IPS DF 6.9 (cell line): ENCODE measurements around the gene LRP1-AS.

ENCODE experiments used
- DNase-seq: peaks from one replicate; pipeline ENCODE4 v3.0.0-alpha.2; 2013; ENCODE audit warnings: low read depth, low spot score
- H3K27ac ChIP-seq: one replicate; pipeline ENCODE4 v1.5.1; 2013; ENCODE audit warnings: low read length, control low read depth
- H3K27me3 ChIP-seq: 2 replicates; pipeline ENCODE4 v1.6.1; 2013; ENCODE audit warnings: mild to moderate bottlenecking, low read length; ENCODE audit not compliant: control insufficient read depth, insufficient read depth
- H3K36me3 ChIP-seq: 2 replicates; pipeline ENCODE4 v1.6.1; 2013; ENCODE audit warnings: low read length; ENCODE audit not compliant: control insufficient read depth, insufficient read depth
- H3K4me1 ChIP-seq: 2 replicates; pipeline ENCODE4 v1.6.1; 2013; ENCODE audit warnings: low read length; ENCODE audit not compliant: control insufficient read depth, insufficient read depth
- H3K4me3 ChIP-seq: 2 replicates; pipeline ENCODE4 v1.5.1; 2013; ENCODE audit warnings: mild to moderate bottlenecking, low read length
- H3K9me3 ChIP-seq: 2 replicates; pipeline ENCODE4 v1.6.1; 2013; ENCODE audit warnings: low read length, inconsistent platforms; ENCODE audit not compliant: control insufficient read depth, insufficient read depth
- WGBS: extraction: QIAGEN DNeasy Blood & Tissue Kit; methylation state at CpG from one replicate; pipeline ENCODE4 v1.1.7; 2013; ENCODE audit warnings: mixed read lengths, missing lambda C conversion rate; ENCODE audit not compliant: insufficient read length, insufficient coverage; 5-methylcytosine and 5-hydroxymethylcytosine counted together

The LRP1-AS gene

DNA sequence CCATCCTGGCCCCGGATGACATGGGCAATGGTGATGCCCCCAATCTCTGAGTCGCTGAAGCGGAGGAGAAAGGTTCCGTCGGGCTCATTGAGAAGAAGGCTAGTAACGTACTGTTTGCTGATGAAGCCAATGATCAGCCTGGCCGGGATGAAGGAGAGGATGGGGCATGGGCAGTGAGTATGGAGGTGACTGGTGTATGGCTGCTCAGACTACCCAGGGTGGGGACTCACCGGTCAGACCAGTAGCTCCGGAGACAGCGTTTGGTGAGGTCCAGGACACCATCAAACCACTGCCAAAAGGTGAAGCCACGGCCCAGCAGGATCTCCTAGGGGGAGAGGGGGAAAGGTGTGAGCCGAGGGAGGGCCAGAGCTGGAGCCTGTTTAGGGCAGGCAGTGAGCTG lies 47.7 kb downstream of the LRP1-AS start:
- Histone ChIP-seq H3K4me1 (no peaks in the 10 kb centered on the region), H3K27ac (no peak overlapping the region), H3K9me3 (no peaks in the 10 kb centered on the region), H3K27me3 (no peaks in the 10 kb centered on the region), H3K36me3 (0 out of 2 replicates have a peak, but pooled peaks cover 3% of the 10 kb centered on the region), H3K4me3 (no peak overlapping the region)
- no CpG with 5 or more reads among the region's 12 CpGs for WGBS
- no peak for DNase-seq

DNA sequence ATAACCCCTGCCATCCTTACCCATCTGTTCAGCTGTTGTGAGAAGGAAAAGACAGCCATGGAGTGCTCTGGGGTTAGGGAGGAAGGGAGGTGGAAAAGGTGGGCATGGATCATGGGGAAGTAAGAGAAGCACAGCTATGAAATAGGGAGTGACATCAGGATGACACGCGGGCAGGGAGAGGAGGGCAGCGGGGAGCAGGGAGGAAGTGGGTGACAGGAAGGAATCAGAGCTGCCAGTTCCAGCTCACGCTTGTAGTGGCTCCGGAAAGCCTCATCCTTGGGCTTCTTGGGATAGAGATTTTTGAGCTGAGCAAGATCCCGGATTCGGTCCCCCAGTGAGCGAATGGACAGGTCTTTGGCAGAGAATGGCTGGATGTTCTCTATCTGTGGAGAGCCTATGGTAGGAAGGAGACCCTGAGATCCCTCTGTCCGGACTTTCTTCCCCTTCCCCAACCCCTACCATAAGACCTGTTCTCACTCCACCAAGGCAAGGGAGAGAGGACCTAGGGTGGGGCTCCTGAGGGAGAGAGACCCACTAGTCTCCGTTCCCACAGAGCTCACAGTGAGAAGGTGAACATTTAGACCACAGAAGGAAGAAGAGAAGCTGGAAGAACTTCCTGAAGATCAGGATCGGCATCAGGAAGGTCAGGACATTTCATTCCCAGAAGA lies 48.2 kb downstream of the LRP1-AS start:
- no peak for DNase-seq
- H3K36me3 ChIP-seq, result peaks cover 7% of the 10 kb centered on the region; the same call in 1 of the 2 replicates
- H3K9me3 ChIP-seq, result no peaks in the 10 kb centered on the region
- H3K4me3 ChIP-seq, result no peak overlapping the region
- WGBS, result no CpG with 5 or more reads among the region's 11 CpGs
- no peaks in the 10 kb centered on the region for H3K27me3 ChIP-seq
- peaks cover 5% of the 10 kb centered on the region; the same call in 1 of the 2 replicates for H3K4me1 ChIP-seq
- H3K27ac ChIP-seq, result no peak overlapping the region

DNA sequence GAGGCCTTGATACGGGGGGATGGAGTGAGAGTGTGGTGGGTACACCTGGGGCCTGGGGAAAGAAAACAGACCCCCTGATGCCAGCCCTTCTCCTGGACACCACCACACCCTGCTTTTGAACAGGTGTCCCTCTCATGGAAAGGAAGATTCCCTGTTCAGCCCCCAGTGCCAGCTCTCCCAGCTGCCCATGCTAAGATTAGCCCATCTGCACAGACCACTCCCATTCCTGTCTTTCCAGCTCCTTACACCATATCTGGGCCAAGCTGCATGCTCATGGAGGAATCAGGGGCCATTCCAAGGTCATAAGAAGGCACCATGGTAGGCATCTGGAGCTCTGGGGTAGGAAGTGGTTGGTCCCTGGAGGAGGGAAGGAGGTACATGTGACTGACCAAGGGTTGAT lies 48.9 kb downstream of the LRP1-AS start:
- H3K9me3 ChIP-seq, result no peaks in the 10 kb centered on the region
- no peak overlapping the region for H3K4me3 ChIP-seq
- peaks cover 7% of the 10 kb centered on the region; the same call in 1 of the 2 replicates for H3K36me3 ChIP-seq
- H3K27me3 ChIP-seq, result no peaks in the 10 kb centered on the region
- no peak overlapping the region for H3K27ac ChIP-seq
- H3K4me1 ChIP-seq, result peaks cover 6% of the 10 kb centered on the region
- WGBS, result no CpG with 5 or more reads among the region's 1 CpG
- no peak for DNase-seq

DNA sequence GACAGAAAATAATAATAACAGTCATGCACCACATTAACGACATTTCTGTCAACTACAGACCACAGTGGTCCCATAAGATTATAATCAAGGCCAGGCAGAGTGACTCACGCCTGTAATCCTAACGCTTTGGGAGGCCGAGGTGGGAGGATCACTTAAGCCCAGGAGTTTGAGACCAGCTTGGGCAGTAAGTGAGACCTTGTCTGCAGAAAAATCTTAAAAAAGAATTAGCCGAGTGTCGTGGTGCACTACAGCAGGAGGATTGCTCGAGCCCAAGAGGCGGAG lies 49.9 kb downstream of the LRP1-AS start:
- H3K4me1 ChIP-seq, result peaks cover 8% of the 10 kb centered on the region
- H3K4me3 ChIP-seq, result no peak overlapping the region
- H3K9me3 ChIP-seq, result no peaks in the 10 kb centered on the region
- no peak overlapping the region for H3K27ac ChIP-seq
- no CpG with 5 or more reads among the region's 8 CpGs for WGBS
- H3K27me3 ChIP-seq, result no peaks in the 10 kb centered on the region
- peaks cover 9% of the 10 kb centered on the region; the same call in 1 of the 2 replicates for H3K36me3 ChIP-seq
- no peak for DNase-seq

DNA sequence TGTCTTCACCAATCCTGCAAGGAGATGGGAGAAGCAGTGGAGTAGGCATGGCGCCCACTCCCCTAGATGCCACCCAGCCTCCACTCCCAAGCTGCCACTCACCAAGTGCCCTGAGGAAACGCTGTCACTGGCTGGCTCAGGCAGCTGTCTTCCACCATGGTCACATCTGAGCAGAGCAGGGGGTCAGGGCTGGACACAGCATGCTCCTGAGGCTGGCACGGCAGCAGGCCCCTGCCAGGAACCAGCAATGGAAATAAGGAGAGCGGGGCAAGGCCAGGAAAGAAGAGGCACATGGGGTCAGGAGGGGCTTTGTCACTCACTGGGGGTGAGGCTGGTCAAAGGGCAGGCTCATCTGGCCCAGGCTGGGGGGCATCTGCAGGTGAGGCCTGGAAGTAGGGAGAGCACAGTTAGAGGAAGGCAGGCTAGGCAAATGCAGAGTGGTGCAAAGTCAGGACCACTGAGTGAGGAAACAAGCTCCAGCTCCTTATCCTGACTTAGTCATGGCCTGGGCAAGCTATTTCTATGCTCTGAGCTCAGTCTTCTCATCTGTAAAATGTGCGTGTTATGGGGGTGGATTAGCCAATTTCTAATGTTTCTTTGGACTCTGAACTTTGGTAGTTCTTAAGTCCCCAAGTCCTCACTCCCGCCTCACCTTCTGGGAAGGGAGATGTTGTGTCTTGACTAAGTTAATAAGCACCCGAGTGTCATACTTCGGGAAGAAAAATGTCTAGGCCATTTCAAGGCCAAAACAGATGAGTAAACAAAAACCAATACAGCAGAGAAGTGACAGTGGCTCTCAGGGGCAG lies 50.5 kb downstream of the LRP1-AS start:
- Histone ChIP-seq H3K27me3 (no peaks in the 10 kb centered on the region), H3K36me3 (peaks cover 11% of the 10 kb centered on the region; the same call in 1 of the 2 replicates), H3K27ac (no peak overlapping the region), H3K4me1 (peaks cover 8% of the 10 kb centered on the region), H3K4me3 (no peak overlapping the region), H3K9me3 (no peaks in the 10 kb centered on the region)
- WGBS, result no CpG with 5 or more reads among the region's 8 CpGs
- no peak for DNase-seq

DNA sequence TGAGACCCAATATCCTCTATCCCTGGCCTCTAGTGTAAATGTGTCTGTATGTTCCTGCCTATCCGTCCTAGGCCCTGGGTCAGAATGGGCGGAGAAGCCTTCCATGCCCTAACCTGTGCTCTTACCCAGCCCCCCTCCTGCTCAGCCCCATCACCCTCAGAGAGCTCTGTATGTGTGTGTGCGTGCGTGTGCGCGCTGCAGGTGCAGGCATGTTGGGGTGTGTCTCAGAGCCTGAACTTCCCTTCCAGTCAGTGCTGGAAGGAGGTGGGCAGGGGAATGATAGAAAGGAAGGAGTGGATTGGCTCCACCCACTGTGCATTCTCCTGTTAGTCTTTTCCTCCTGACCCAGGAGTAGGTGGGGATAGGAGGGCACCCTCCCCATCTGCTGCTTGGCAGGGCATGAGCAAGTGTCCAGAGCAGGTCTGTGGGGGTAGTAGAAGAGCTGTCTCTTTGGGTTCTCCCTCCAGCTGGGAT lies 51.3 kb downstream of the LRP1-AS start:
- no peak overlapping the region for H3K4me3 ChIP-seq
- no peaks in the 10 kb centered on the region for H3K9me3 ChIP-seq
- H3K4me1 ChIP-seq, result peaks cover 8% of the 10 kb centered on the region
- DNase-seq, result no peak
- no CpG with 5 or more reads among the region's 6 CpGs for WGBS
- H3K36me3 ChIP-seq, result peaks cover 11% of the 10 kb centered on the region; the same call in 1 of the 2 replicates
- no peak overlapping the region for H3K27ac ChIP-seq
- H3K27me3 ChIP-seq, result no peaks in the 10 kb centered on the region

DNA sequence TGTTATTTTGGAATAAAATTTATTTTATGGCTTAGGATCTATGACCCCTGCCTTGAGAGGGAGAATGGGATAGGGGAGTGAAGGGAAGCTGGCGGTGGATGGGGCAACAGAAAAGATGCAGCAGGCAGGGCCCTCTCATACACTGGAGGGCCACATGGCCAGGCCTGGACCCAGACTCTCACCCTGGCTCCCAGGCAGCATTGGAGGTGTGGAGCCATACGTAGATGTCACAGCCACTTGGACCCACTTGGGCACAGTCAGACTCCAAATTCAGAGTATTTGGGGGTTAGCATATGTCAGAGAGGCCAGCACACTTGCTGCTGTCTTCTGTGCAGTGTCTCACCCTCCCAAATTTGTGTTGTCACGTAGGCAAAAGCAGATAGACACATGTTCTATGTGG lies 52.0 kb downstream of the LRP1-AS start:
- Histone ChIP-seq H3K27me3 (no peaks in the 10 kb centered on the region), H3K4me1 (peaks cover 8% of the 10 kb centered on the region), H3K4me3 (no peak overlapping the region), H3K9me3 (no peaks in the 10 kb centered on the region), H3K27ac (no peak overlapping the region), H3K36me3 (peaks cover 11% of the 10 kb centered on the region; the same call in 1 of the 2 replicates)
- no peak for DNase-seq
- WGBS, result no CpG with 5 or more reads among the region's 3 CpGs
